Measurements from ENCODE around the gene P2RY8.
"Not testable (repeated sequence)": the region's sequence is repeated elsewhere in the genome, so short reads cannot be mapped to it uniquely, and the experiment has no call there.

The P2RY8 gene

GRCh38 chrX:1444561-1445500 is 92.2 kb downstream of the P2RY8 start:
- no peak for DNase-seq (ENCODE audit: low spot score)

GRCh38 chrX:1443496-1444075 is 93.4 kb downstream of the P2RY8 start:
- DNase-seq (ENCODE audit: low spot score): no peak

- no peak for DNase-seq (ENCODE audit: low spot score)
Observed at GRCh38 chrX:1442724-1443367, 94.1 kb downstream of the P2RY8 start.

- no peak for DNase-seq (ENCODE audit: low spot score)
Observed at GRCh38 chrX:1442016-1442665, 94.8 kb downstream of the P2RY8 start.

GRCh38 chrX:1440506-1440905 is 96.5 kb downstream of the P2RY8 start:
- no peak for DNase-seq (ENCODE audit: low spot score)

GRCh38 chrX:1435241-1435895 is 101.6 kb downstream of the P2RY8 start:
- DNase-seq (ENCODE audit: low spot score): no peak

GRCh38 chrX:1434871-1435240 is 102.1 kb downstream of the P2RY8 start:
- no peak for DNase-seq (ENCODE audit: low spot score)

GRCh38 chrX:1433646-1434357 is 103.2 kb downstream of the P2RY8 start:
- no peak for DNase-seq (ENCODE audit: low spot score)

GRCh38 chrX:1430451-1430850 is 106.5 kb downstream of the P2RY8 start:
- no peak for DNase-seq (ENCODE audit: low spot score)

GRCh38 chrX:1427756-1428155 is 109.2 kb downstream of the P2RY8 start:
- DNase-seq (ENCODE audit: low spot score): no peak

- not testable (repeated sequence) for DNase-seq (ENCODE audit: low spot score)
Observed at GRCh38 chrX:1426321-1426720, 110.7 kb downstream of the P2RY8 start.

GRCh38 chrX:1425381-1425780 is 111.6 kb downstream of the P2RY8 start:
- DNase-seq (ENCODE audit: low spot score): no peak

GRCh38 chrX:1424147-1424851 is 112.7 kb downstream of the P2RY8 start:
- DNase-seq (ENCODE audit: low spot score): no peak

GRCh38 chrX:1423215-1423614 is 113.8 kb downstream of the P2RY8 start:
- DNase-seq (ENCODE audit: low spot score): no peak

GRCh38 chrX:1422135-1422465 is 114.9 kb downstream of the P2RY8 start:
- no peak for DNase-seq (ENCODE audit: low spot score)

- DNase-seq (ENCODE audit: low spot score): no peak
Observed at GRCh38 chrX:1421433-1422134, 115.4 kb downstream of the P2RY8 start.

- DNase-seq (ENCODE audit: low spot score): no peak
Observed at GRCh38 chrX:1420371-1420770, 116.6 kb downstream of the P2RY8 start.

GRCh38 chrX:1419545-1420355 is 117.2 kb downstream of the P2RY8 start:
- no peak for DNase-seq (ENCODE audit: low spot score)

- no peak for DNase-seq (ENCODE audit: low spot score)
Observed at GRCh38 chrX:1418901-1419544, 118.0 kb downstream of the P2RY8 start.
